Measurements from ENCODE around the gene FHIT.

FHIT gene

GRCh38 chr3:59979542-59979941 lies 1271.7 kb downstream of the FHIT start:
- Histone ChIP-seq H3K4me3 (ENCODE audit: low read depth, low read length) (no peak overlapping the region), H3K9me3 (ENCODE audit: control insufficient read depth, insufficient read depth, low read depth, low read length) (no peaks in the 10 kb centered on the region), H3K27ac (ENCODE audit: low read depth, low read length) (no peak overlapping the region), H3K9ac (ENCODE audit: low read length) (no peak overlapping the region), H3K4me1 (ENCODE audit: control insufficient read depth, insufficient read depth, low read length) (no peaks in the 10 kb centered on the region), H3K27me3 (ENCODE audit: control insufficient read depth, insufficient read depth, low read length) (no peaks in the 10 kb centered on the region), H3K36me3 (ENCODE audit: control insufficient read depth, insufficient read depth, low read length) (no peaks in the 10 kb centered on the region)

GRCh38 chr3:59978979-59979378 lies 1272.3 kb downstream of the FHIT start:
- no peaks in the 10 kb centered on the region for H3K9me3 ChIP-seq (ENCODE audit: control insufficient read depth, insufficient read depth, low read depth, low read length)
- H3K4me1 ChIP-seq (ENCODE audit: control insufficient read depth, insufficient read depth, low read length), result no peaks in the 10 kb centered on the region
- H3K4me3 ChIP-seq (ENCODE audit: low read depth, low read length), result no peak overlapping the region
- no peak overlapping the region for H3K27ac ChIP-seq (ENCODE audit: low read depth, low read length)
- no peaks in the 10 kb centered on the region for H3K27me3 ChIP-seq (ENCODE audit: control insufficient read depth, insufficient read depth, low read length)
- no peak overlapping the region for H3K9ac ChIP-seq (ENCODE audit: low read length)
- H3K36me3 ChIP-seq (ENCODE audit: control insufficient read depth, insufficient read depth, low read length), result no peaks in the 10 kb centered on the region

GRCh38 chr3:59970796-59971195 lies 1280.5 kb downstream of the FHIT start:
- no peaks in the 10 kb centered on the region for H3K9me3 ChIP-seq (ENCODE audit: control insufficient read depth, insufficient read depth, low read depth, low read length)
- H3K9ac ChIP-seq (ENCODE audit: low read length), result no peak overlapping the region
- no peaks in the 10 kb centered on the region for H3K27me3 ChIP-seq (ENCODE audit: control insufficient read depth, insufficient read depth, low read length)
- peaks cover 4% of the 10 kb centered on the region; the same call in 1 of the 2 replicates for H3K4me1 ChIP-seq (ENCODE audit: control insufficient read depth, insufficient read depth, low read length)
- H3K4me3 ChIP-seq (ENCODE audit: low read depth, low read length), result no peak overlapping the region
- no peak overlapping the region for H3K27ac ChIP-seq (ENCODE audit: low read depth, low read length)
- H3K36me3 ChIP-seq (ENCODE audit: control insufficient read depth, insufficient read depth, low read length), result no peaks in the 10 kb centered on the region

GRCh38 chr3:59970376-59970775 lies 1280.9 kb downstream of the FHIT start:
- no peaks in the 10 kb centered on the region for H3K27me3 ChIP-seq (ENCODE audit: control insufficient read depth, insufficient read depth, low read length)
- H3K9ac ChIP-seq (ENCODE audit: low read length), result no peak overlapping the region
- peaks cover 4% of the 10 kb centered on the region; the same call in 1 of the 2 replicates for H3K4me1 ChIP-seq (ENCODE audit: control insufficient read depth, insufficient read depth, low read length)
- H3K4me3 ChIP-seq (ENCODE audit: low read depth, low read length), result no peak overlapping the region
- H3K36me3 ChIP-seq (ENCODE audit: control insufficient read depth, insufficient read depth, low read length), result no peaks in the 10 kb centered on the region
- no peak overlapping the region for H3K27ac ChIP-seq (ENCODE audit: low read depth, low read length)
- no peaks in the 10 kb centered on the region for H3K9me3 ChIP-seq (ENCODE audit: control insufficient read depth, insufficient read depth, low read depth, low read length)

GRCh38 chr3:59968513-59969045 lies 1282.7 kb downstream of the FHIT start:
- Histone ChIP-seq H3K4me3 (ENCODE audit: low read depth, low read length) (no peak overlapping the region), H3K9me3 (ENCODE audit: control insufficient read depth, insufficient read depth, low read depth, low read length) (no peaks in the 10 kb centered on the region), H3K36me3 (ENCODE audit: control insufficient read depth, insufficient read depth, low read length) (no peaks in the 10 kb centered on the region), H3K9ac (ENCODE audit: low read length) (no peak overlapping the region), H3K27ac (ENCODE audit: low read depth, low read length) (no peak overlapping the region), H3K27me3 (ENCODE audit: control insufficient read depth, insufficient read depth, low read length) (no peaks in the 10 kb centered on the region), H3K4me1 (ENCODE audit: control insufficient read depth, insufficient read depth, low read length) (peaks cover 4% of the 10 kb centered on the region; the same call in 1 of the 2 replicates)

- Histone ChIP-seq H3K4me3 (ENCODE audit: low read depth, low read length) (no peak overlapping the region), H3K36me3 (ENCODE audit: control insufficient read depth, insufficient read depth, low read length) (no peaks in the 10 kb centered on the region), H3K4me1 (ENCODE audit: control insufficient read depth, insufficient read depth, low read length) (peaks cover 3% of the 10 kb centered on the region; the same call in 1 of the 2 replicates), H3K27ac (ENCODE audit: low read depth, low read length) (no peak overlapping the region), H3K27me3 (ENCODE audit: control insufficient read depth, insufficient read depth, low read length) (no peaks in the 10 kb centered on the region), H3K9ac (ENCODE audit: low read length) (no peak overlapping the region), H3K9me3 (ENCODE audit: control insufficient read depth, insufficient read depth, low read depth, low read length) (no peaks in the 10 kb centered on the region)
These were observed 1287.6 kb downstream of the FHIT start for GRCh38 chr3:59963676-59964075.

GRCh38 chr3:59957150-59957549 lies 1294.1 kb downstream of the FHIT start:
- H3K36me3 ChIP-seq (ENCODE audit: control insufficient read depth, insufficient read depth, low read length), result no peaks in the 10 kb centered on the region
- no peaks in the 10 kb centered on the region for H3K4me1 ChIP-seq (ENCODE audit: control insufficient read depth, insufficient read depth, low read length)
- no peak overlapping the region for H3K4me3 ChIP-seq (ENCODE audit: low read depth, low read length)
- no peaks in the 10 kb centered on the region for H3K9me3 ChIP-seq (ENCODE audit: control insufficient read depth, insufficient read depth, low read depth, low read length)
- no peaks in the 10 kb centered on the region for H3K27me3 ChIP-seq (ENCODE audit: control insufficient read depth, insufficient read depth, low read length)
- no peak overlapping the region for H3K9ac ChIP-seq (ENCODE audit: low read length)
- H3K27ac ChIP-seq (ENCODE audit: low read depth, low read length), result no peak overlapping the region

- H3K9ac ChIP-seq (ENCODE audit: low read length), result no peak overlapping the region
These were observed 1298.1 kb downstream of the FHIT start for GRCh38 chr3:59953104-59953503.

GRCh38 chr3:59949311-59949710 lies 1301.9 kb downstream of the FHIT start:
- Histone ChIP-seq H3K27me3 (ENCODE audit: control insufficient read depth, insufficient read depth, low read length) (no peaks in the 10 kb centered on the region), H3K9me3 (ENCODE audit: control insufficient read depth, insufficient read depth, low read depth, low read length) (no peaks in the 10 kb centered on the region), H3K4me3 (ENCODE audit: low read depth, low read length) (no peak overlapping the region), H3K9ac (ENCODE audit: low read length) (no peak overlapping the region), H3K4me1 (ENCODE audit: control insufficient read depth, insufficient read depth, low read length) (no peaks in the 10 kb centered on the region), H3K27ac (ENCODE audit: low read depth, low read length) (no peak overlapping the region), H3K36me3 (ENCODE audit: control insufficient read depth, insufficient read depth, low read length) (no peaks in the 10 kb centered on the region)

More at GRCh38 chr3:59953104-59953503, 1298.1 kb downstream of the FHIT start:
- H3K27ac ChIP-seq (ENCODE audit: low read depth, low read length), result no peak overlapping the region
- H3K9me3 ChIP-seq (ENCODE audit: control insufficient read depth, insufficient read depth, low read depth, low read length), result no peaks in the 10 kb centered on the region
- H3K36me3 ChIP-seq (ENCODE audit: control insufficient read depth, insufficient read depth, low read length), result no peaks in the 10 kb centered on the region
- H3K27me3 ChIP-seq (ENCODE audit: control insufficient read depth, insufficient read depth, low read length), result no peaks in the 10 kb centered on the region
- H3K4me3 ChIP-seq (ENCODE audit: low read depth, low read length), result no peak overlapping the region
- H3K4me1 ChIP-seq (ENCODE audit: control insufficient read depth, insufficient read depth, low read length), result no peaks in the 10 kb centered on the region

GRCh38 chr3:59946401-59946800 lies 1304.9 kb downstream of the FHIT start:
- H3K36me3 ChIP-seq (ENCODE audit: control insufficient read depth, insufficient read depth, low read length), result no peaks in the 10 kb centered on the region
- no peaks in the 10 kb centered on the region for H3K4me1 ChIP-seq (ENCODE audit: control insufficient read depth, insufficient read depth, low read length)
- H3K4me3 ChIP-seq (ENCODE audit: low read depth, low read length), result no peak overlapping the region
- no peaks in the 10 kb centered on the region for H3K27me3 ChIP-seq (ENCODE audit: control insufficient read depth, insufficient read depth, low read length)
- no peak overlapping the region for H3K9ac ChIP-seq (ENCODE audit: low read length)
- no peak overlapping the region for H3K27ac ChIP-seq (ENCODE audit: low read depth, low read length)
- no peaks in the 10 kb centered on the region for H3K9me3 ChIP-seq (ENCODE audit: control insufficient read depth, insufficient read depth, low read depth, low read length)

- no peaks in the 10 kb centered on the region for H3K27me3 ChIP-seq (ENCODE audit: control insufficient read depth, insufficient read depth, low read length)
- H3K27ac ChIP-seq (ENCODE audit: low read depth, low read length), result no peak overlapping the region
- H3K4me1 ChIP-seq (ENCODE audit: control insufficient read depth, insufficient read depth, low read length), result no peaks in the 10 kb centered on the region
- H3K4me3 ChIP-seq (ENCODE audit: low read depth, low read length), result no peak overlapping the region
- H3K9me3 ChIP-seq (ENCODE audit: control insufficient read depth, insufficient read depth, low read depth, low read length), result no peaks in the 10 kb centered on the region
- no peaks in the 10 kb centered on the region for H3K36me3 ChIP-seq (ENCODE audit: control insufficient read depth, insufficient read depth, low read length)
- no peak overlapping the region for H3K9ac ChIP-seq (ENCODE audit: low read length)
These were observed 1310.5 kb downstream of the FHIT start for GRCh38 chr3:59940718-59941117.
